Retinal pigment epithelial cell (primary cell): ENCODE data around the gene KCTD13.

Experiments
- DNase-seq: peaks from one replicate; pipeline ENCODE4 v3.0.0-alpha.2; 2010; ENCODE audit warnings: low read depth
- H3K4me3 ChIP-seq: 2 replicates; pipeline ENCODE4 v1.5.1; 2011; ENCODE audit warnings: mild to moderate bottlenecking, low read length, control low read depth, moderate library complexity
- TF ChIP-seq, protein P1 (sequence below): conservative IDR thresholded peaks from 2 replicates; pipeline ENCODE4 v1.5.1; 2011; ENCODE audit warnings: low read depth, low read length, control low read depth, inconsistent platforms

KCTD13 gene

DNA sequence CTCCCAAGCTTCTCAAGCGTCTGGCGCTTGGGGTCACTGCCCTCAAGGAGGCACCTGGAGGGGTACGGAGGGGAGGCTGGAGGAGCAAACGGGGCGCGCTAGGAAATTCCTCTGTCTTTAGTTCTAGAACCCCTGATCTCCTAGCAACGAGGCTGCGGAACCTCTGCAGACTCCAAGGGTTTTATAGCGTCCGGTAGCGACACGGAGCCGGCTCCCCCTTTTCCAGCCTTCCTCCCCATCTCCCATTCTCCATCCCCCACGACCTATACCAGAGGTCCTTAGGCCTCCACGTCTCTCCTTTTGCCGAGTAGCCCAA, 62.4 kb downstream of the KCTD13 start:
- peak overlapping the region; percentile 21 for H3K4me3 ChIP-seq
- no peak for DNase-seq
- TF ChIP-seq, protein P1, sequence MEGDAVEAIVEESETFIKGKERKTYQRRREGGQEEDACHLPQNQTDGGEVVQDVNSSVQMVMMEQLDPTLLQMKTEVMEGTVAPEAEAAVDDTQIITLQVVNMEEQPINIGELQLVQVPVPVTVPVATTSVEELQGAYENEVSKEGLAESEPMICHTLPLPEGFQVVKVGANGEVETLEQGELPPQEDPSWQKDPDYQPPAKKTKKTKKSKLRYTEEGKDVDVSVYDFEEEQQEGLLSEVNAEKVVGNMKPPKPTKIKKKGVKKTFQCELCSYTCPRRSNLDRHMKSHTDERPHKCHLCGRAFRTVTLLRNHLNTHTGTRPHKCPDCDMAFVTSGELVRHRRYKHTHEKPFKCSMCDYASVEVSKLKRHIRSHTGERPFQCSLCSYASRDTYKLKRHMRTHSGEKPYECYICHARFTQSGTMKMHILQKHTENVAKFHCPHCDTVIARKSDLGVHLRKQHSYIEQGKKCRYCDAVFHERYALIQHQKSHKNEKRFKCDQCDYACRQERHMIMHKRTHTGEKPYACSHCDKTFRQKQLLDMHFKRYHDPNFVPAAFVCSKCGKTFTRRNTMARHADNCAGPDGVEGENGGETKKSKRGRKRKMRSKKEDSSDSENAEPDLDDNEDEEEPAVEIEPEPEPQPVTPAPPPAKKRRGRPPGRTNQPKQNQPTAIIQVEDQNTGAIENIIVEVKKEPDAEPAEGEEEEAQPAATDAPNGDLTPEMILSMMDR = no peak

DNA sequence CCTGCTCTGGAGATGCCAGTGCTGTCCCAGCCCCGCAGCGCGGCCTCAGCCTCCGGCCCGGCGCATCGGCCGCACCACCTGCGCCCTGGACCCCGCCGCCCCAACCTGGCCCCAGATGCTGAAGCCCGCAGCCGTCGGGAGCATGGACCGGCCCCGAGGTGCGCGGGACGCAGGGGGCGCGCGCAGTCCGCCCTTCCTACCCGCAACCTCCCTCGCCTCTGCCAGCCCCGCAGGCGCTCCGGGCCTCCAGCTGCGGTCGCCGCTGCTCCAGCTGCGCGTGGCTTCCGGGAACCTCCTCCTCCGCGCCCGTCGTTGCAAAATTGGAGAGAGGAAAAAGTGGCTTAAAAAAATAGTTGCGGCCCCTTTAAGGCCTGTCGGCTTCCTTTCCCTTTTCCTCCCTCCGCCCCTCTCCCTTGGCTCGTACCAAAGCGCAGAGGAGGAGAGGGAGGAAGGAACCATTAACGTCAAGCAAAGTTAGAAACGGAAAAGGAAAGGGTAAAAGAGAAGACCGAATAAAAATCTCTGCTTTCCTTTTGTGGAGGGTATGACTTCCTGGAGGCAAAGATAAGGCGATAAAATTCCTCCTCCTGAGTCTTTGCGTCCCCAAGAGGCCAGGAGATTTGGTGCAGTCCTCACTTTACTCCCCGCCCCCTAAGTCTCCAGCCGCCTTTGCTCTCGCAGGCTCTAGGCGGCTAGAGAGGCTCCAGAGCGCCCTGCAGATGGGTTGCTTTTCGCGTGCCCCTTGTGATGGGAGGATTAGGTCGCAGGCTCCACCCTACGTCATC, 63.0 kb downstream of the KCTD13 start, which contains the start of gene CDIPT:
TSS of gene CDIPT (minus strand) at position 343 of the 785 bp plus-strand sequence. CDS start 369 bp downstream, outside the sequence.
- peak within 1 kb of the TSS; percentile 79 for H3K4me3 ChIP-seq
- DNase-seq = peak; percentile 92
- TF ChIP-seq, protein P1 = peak; percentile 55

DNA sequence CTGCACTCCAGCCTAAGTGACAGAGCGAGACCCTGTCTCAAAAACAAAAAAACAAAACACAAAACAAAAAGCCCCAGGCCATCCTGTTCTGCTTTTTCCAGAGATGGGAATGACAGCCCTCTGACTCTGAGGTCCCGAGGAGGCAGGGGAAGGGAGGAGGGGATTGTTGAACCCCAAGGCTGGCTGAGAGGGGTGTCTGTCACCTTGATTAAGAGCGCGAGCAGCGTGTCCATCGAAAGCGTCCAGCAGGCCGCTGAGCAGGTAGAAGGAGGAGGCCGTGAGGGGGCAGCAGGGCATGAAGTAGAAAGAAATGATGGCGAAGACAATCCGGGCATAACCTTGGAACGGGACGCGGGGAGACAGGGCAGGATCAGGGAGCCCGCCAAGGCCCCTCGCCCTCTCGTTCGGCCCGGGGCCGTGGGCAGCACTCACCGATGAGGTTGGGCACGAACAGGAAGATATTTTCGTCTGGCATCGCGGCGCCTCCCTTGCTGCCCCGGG, 63.6 kb downstream of the KCTD13 start:
- peak overlapping the region; percentile 79 for H3K4me3 ChIP-seq
- DNase-seq = no peak
- TF ChIP-seq, protein P1 = peak; percentile 37

DNA sequence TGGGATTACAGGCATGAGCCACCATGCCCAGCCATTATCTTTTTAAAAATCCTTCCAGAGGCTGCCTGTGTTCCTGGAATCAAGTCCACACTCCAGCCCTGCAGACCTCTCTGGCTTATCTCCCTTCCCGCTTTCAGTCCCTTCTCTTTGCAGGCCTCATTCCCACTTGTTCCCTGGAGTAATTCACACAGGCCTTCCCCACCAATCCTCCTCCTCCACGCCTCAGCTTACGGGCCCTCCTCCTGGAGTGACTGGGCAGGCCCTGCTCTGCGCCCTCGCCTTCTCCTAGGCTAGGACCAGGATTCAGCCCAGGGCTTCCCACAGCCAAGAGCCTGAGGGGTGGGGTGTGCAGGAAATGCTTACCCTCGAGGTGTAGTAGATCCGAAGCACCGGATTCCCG, 65.8 kb downstream of the KCTD13 start:
- TF ChIP-seq, protein P1 = no peak

DNA sequence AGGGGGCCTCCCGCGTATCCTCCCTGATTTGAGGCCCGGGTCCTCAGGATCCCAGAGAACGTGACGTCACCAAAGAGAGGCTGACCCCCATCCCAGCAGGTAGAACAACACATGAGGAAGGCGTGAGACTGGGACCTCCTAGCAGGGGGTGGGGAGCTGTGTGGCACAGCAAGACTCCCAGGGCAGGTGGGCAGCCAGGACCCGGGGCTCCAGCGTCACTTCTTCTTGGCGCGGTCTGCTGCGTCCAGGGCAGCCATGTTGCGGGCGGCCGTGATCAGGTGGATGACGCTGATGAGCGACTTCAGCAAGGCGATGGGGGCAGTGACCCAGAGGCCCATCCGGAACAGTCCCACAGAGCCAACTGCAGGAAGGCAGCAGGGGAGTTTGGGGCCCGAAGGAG, 67.1 kb downstream of the KCTD13 start:
- H3K4me3 ChIP-seq = no peak overlapping the region
- TF ChIP-seq, protein P1 = no peak
- DNase-seq = no peak

More for the DNA sequence above, 65.8 kb downstream of the KCTD13 start:
- H3K4me3 ChIP-seq = no peak overlapping the region
- DNase-seq = no peak

DNA sequence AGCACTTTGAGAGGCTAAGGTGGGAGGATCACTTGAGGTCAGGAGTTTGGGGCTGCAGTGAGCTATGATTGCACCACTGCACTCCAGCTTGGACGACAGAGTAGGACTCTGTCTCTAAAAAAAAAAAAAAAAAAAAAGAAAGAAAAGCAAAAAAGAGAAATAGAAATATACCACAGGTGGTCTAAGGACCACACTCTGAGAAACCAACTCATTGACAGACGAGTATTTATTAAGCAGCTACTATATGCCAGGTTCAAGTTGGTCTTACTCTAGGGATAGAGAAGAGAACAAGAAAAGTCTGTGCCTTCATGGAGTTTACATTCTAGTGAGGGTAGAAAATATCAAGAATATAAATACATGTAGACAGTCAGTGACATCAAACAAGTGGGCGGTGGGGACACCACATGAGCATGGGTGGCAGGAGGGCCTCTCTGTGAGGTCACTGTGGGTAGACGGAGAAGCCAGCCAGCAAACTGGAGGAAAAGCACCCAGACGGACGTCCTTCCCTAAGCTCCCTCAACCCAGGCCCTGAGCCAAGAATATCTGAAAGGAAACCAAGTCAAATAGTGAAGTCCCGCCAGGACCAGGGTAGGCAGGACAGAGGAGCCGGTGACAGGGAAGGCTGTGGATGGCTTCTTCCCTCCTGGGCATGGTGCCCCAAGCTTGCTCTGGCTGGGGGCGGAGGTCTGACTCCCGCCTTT, 67.7 kb downstream of the KCTD13 start:
- DNase-seq = no peak

More for the DNA sequence above, 67.7 kb downstream of the KCTD13 start:
- TF ChIP-seq, protein P1 = no peak
- no peak overlapping the region for H3K4me3 ChIP-seq
